ENCODE measurements around the gene EVA1C. TPM values are rescaled to one million over a fixed set of nuclear protein-coding genes. Genes with fewer than 3 reads are reported as not detected.
"Not testable (repeated sequence)": the region's sequence is repeated elsewhere in the genome, so short reads cannot be mapped to it uniquely, and the experiment has no call there.

EVA1C gene
- total RNA-seq, 1 donor from 2014 or later = 1.0 TPM

DNA sequence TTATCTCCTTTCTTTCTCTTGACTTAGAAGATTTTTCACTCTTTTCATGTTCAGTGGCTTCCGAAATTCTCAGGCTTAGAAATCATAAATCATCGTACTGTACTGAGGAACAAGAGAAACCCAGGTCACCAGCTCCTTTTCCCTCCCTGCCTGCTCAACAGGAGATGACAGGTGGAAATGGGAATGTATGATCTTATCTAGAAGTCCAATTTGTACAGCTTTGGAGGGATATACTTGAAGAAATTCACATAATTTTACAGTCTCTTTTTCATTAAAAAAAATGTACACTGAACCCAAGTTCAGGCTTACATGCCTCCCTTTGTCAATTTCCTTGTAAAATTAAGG is 11.7 kb downstream of the EVA1C start:
- DNase-seq (ENCODE audit: low read depth) = no peak

GRCh38 chr21:32424674-32425073 is 12.2 kb downstream of the EVA1C start:
- DNase-seq (ENCODE audit: low read depth) = no peak

GRCh38 chr21:32425628-32426027 is 13.1 kb downstream of the EVA1C start:
- DNase-seq (ENCODE audit: low read depth) = no peak

DNA sequence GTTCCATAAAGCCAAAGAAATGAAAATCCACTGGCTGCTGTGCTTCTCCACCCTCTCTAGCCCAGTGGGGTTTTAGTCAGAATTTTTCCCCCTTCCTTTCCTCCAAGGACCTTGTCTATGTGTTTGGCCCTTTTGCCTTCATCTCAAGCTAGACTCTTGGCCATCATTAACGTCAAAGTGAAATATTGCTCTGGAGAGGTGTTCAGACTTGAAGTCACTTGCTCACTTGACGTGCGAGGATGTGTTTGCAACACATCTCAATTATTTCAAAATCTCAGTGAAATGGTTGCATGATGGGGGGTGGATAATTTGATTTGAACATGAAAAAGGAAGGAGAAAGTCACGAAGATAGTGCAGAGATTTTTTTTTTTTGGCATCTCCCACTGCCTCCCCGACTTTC is 13.6 kb downstream of the EVA1C start:
- no peak for DNase-seq (ENCODE audit: low read depth)

DNA sequence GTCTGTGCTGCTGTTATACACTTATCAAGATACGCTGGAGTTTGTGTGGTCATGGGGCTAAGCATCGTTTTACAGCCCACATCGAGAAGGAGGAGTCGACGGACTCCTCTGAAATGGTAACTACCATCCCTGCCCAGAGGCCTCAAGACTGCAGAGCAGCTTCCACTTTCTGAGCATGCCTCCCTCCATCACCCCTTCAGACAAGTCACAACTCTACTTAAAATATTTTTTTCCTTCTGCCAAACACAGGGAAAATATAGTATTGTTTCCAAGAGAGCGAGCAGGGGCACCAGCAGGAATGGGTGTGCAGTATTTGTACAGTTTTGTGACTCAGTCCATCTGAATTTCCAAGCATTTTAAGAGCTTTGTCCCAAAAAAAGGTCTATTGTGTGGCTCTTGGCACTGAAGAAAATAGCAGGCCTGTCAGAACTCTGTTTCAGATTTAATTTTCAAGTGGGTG is 14.1 kb downstream of the EVA1C start:
- DNase-seq (ENCODE audit: low read depth) = no peak

DNA sequence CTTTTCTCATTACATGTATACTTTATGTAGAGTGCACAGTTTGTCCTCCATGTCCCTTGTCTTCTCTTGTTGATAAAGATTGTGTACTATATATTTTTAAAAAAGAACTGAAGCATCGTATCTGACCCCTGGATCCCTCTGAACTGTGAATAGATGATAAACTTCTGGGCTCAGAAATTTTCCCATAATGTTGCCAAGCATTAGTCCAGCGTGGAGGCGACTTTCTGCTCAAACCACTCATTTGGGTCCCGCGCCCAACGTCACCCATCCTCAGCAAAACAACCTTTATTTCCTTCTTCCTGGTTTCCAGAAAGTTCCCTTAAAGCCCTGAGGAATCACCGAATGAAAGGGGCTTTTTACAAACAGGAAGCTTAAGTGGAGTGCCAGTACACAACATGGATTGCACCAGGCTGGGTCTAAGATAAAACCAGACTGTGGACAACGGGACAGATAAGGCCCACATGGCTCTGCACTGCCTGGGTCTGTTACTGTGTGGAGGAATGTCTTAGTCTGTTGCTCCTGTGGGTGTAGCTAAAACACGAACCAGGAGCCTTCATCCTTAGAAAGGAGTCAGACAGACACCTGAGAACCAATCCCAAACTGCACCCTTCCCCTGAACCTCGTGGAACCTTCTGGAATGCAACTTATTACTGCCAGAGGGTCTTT is 15.6 kb downstream of the EVA1C start:
- no peak for DNase-seq (ENCODE audit: low read depth)

DNA sequence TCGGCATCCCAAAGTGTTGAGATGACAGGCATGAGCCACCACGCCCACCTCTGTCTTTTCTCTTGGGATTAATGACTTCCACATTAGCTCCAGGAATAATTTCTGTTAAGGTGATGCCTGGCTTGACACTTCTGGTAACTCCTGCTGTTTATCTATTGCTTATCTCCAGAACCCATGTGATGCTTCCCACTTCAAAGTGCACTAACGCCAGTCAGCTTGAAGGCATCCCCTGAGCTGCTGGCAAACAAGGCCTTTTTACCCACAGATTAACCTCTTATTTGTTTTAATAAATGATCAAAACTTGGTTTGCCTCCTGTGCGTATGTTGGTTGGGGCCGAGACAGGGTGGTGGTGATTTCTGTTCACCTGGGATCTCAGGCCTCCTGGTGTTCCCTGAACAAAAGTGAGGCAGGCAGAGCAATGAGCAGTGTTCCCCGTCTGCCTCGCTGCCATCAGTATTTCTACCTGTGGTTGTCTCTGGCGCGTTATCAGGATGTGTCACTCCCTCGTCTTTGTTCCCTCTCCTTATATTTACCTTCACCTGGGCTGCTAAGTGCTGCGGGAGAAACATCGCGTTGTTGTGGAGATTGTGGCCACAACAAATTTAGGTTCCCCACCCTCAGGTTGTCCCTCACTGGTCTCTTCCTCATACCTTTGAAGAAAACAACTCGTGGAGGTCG is 20.6 kb downstream of the EVA1C start:
- not testable (repeated sequence) for DNase-seq (ENCODE audit: low read depth)

DNA sequence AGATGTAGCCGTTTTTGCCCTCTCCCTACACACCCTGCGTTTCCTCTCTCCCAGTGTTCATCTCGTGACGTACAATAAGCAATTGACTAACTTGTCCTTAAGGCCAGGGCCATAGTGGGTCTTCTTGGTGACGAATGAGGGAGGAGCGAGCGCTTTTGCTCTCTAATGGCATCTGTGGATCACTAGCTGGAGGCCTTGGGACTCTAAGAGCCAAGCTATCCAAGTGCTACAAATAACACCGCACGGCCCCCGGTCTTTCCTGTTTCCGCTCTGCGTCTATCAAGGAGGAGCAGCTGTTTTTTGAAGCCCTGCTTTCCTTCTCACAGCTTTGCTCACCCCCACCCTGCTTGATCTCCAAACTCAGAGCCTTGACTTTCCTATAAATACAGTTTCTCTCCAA is 25.2 kb downstream of the EVA1C start:
- no peak for DNase-seq (ENCODE audit: low read depth)

DNA sequence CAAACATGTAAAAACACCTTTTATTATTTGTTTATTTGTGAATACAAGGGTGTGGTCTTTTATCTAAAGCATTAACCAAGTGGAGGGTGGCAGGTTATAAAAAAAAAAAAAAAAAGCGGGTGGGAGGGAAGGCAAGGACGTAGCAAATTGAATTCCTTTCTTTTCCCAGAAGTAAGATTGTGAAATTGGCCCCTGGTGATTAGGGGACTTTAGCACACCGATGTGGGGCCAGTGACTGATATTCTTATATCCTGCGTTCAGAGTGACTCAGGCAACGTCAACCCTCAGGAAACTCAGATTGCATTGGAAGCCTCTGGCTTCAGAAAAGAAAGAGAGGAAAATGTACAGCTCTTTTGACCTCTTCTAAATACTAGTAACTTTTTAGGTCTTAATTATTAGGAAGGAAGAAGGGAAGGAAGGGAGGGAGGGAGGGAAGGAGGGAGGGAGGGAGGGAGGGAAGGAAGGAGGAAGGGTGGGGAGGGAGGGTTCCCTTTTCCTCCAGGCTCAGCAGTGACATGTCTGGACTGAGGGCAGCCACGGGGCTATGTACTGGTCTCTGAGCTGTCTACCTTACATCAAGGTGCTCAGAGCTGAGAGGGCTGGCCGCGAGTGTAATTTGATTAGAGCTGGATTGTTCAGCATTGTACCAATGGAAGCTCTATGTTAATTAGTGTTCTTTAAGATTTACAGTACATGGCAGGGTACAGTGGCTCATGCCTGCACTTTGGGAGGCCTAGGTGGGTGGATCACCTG is 30.2 kb downstream of the EVA1C start:
- DNase-seq (ENCODE audit: low read depth) = no peak

- no peak for DNase-seq (ENCODE audit: low read depth)
Measured at GRCh38 chr21:32445101-32445500, 32.6 kb downstream of the EVA1C start.

- not testable (repeated sequence) for DNase-seq (ENCODE audit: low read depth)
Measured at GRCh38 chr21:32446440-32446839, 33.9 kb downstream of the EVA1C start.

DNA sequence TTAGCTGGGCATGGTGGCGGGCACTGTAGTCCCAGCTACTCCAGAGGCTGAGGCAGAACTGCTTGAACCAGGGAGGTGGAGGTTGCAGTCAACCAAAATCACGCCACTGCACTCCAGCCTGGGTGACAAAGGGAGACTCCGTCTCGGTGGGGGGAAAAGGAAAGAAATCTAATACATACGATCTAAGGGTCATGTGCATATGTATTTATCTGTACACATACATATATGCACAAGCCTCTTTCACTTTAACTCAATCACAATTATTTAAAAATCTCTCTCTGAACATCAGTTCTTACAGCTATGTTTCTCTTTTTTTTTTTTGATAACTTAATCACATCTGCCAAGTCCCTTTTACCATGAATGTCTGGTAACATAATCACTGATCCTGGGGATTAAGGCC is 34.7 kb downstream of the EVA1C start:
- no peak for DNase-seq (ENCODE audit: low read depth)

- peak; percentile 19 for DNase-seq (ENCODE audit: low read depth)
Measured at GRCh38 chr21:32448803-32449594, 36.5 kb downstream of the EVA1C start.

DNA sequence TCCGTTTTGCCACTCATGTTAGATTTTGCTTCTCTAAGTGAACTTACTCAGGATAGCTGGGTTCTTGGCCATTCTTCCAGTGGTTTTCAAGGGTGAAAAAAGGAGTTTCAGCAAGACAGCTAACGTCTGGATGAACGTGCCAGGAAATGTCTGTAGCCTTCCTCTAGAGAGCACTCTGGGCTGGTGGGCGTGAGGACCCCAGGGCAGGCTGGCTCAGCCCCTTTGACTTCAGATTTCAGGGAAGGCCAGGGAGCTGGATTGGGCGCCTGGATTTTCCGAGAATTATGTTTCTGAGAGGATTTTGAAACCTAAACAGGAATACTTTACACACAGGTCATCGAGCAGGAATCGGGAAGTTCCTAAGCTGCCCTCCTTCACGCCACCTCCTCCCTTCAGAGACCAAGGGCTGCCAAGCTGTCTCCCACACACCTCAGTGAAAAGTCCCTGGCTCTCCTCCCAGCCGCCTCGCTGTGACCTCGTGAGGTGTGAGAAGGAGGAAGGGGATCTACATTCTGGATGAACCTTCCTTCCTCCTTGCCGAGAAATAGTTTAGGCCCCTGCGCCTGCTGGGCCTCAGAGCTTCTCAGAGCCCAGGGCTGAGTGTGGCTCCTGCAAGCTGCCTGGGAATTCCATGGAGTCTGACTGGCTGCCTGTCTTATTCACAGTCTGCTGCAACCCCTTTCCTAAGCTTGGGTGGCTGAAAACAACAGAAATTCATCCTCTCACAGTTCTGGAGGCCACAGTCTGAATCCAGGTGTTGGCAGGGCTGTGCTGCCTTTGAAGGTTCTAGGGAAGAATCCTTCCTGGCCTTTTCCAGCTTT is 38.6 kb downstream of the EVA1C start:
- DNase-seq (ENCODE audit: low read depth) = not testable (repeated sequence)

- not testable (repeated sequence) for DNase-seq (ENCODE audit: low read depth)
Measured at GRCh38 chr21:32452191-32452590, 39.7 kb downstream of the EVA1C start.

DNA sequence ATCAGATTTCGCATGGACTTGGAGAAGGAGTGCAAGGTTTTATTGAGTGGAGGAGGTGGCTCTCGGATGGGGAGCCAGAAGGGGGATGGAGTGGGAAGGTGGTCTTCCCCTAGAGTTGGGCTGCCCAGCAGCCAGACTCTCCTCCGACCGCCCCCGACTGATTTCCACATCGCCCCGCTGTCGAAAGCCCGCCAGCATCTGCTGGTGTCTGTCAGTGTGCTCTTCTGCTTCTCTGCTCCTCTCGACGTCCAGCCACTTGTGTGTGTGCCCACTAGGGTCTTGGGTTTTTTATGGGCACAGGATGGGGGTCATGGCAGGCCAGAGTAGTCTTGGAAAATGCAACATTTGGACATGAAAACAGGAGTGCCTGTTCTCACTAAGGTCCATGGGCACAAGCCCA is 40.1 kb downstream of the EVA1C start:
- no peak for DNase-seq (ENCODE audit: low read depth)

DNA sequence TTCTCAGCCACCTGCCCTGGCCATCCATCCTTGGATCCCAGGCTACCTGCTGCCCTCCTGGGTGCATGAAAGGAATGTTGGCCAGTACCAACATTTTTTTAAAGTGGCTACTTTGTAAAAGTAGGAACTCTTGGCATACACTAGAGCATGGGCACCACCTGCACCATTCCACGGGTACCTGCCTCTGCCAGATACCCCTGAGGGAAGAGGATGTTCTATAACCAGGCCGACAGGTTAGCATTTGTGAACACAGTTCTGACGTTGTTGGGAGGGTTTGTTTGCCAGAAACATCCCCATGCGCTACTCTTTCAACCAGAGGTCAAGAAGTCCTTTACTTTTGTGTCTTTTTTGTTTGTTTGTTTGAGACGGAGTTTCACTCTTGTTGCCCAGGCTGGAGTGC is 43.0 kb downstream of the EVA1C start:
- no peak for DNase-seq (ENCODE audit: low read depth)

DNA sequence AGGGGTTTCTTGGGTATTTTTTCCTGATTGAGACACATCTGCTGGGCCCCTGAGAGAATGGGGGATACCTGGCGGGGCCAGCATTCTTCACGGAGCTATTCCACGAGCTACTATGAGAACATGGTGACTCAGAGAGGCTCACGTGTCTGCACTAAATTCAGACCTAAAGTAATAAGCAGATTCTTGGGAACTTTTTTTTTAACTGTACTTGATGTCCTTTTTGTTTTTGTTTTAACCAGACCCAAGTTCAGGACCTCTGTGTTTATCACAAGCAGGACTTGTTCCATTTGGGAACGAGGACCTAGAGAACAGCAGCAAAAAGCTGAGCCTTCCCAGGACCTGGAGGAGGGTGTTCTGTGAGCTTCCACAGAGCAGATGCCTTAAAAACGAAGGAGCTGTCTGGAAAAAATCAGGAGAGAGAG is 44.0 kb downstream of the EVA1C start:
- peak; percentile 22 for DNase-seq (ENCODE audit: low read depth)

- peak; percentile 28 for DNase-seq (ENCODE audit: low read depth)
Measured at GRCh38 chr21:32457360-32457840, 44.9 kb downstream of the EVA1C start.

- no peak for DNase-seq (ENCODE audit: low read depth)
Measured at GRCh38 chr21:32457962-32458361, 45.5 kb downstream of the EVA1C start.
